ENCODE data around the gene ADGRL3. TPM values are rescaled to one million over a fixed set of nuclear protein-coding genes. Genes with fewer than 3 reads are reported as not detected.

ADGRL3 gene
- 1 to 10 TPM; 4.6 to 7.1 (median 6.3) TPM for total RNA-seq

GRCh38 chr4:61200187-61200915, at the start of gene ADGRL3:
Gene ADGRL3 (plus strand): TSS chr4:61200326.
- peak within 1 kb of the TSS; percentile 20 to 52 (median 39) for H3K27ac ChIP-seq (replicated peaks in 1 of 4)
- H3K27me3 ChIP-seq: peaks cover 0 to 44% (median 17%) of the 10 kb centered on the region in 4 donors
- peaks cover 8 to 35% (median 31%) of the 10 kb centered on the region in 4 donors for H3K4me1 ChIP-seq
- H3K9me3 ChIP-seq: no peaks in the 10 kb centered on the region
- no peak for DNase-seq (ENCODE audit: extremely low spot score)
- intact Hi-C loops (cut with DNase I): no loop called here
- TF ChIP-seq POLR2A (IDR thresholded peaks at IDR 0.05; ENCODE audit: low read depth) (no peak), POLR2AphosphoS5 (IDR thresholded peaks at IDR 0.05) (no peak), EP300 (IDR thresholded peaks at IDR 0.05) (no peak), CTCF (IDR thresholded peaks at IDR 0.05) (no peak)
- H3K36me3 ChIP-seq: no peaks in the 10 kb centered on the region
- whole genome bisulfite sequencing: 2% methylated on average over 24 of the region's 92 CpGs
- H3K4me3 ChIP-seq: peak within 1 kb of the TSS; percentile 54 to 64 (median 60)

- DNase-seq (ENCODE audit: extremely low spot score): no peak
- 85% methylated on average over 4 of the region's 4 CpGs for WGBS
- Histone ChIP-seq H3K27ac (replicated peaks in 1 of 4) (no peak overlapping the region), H3K9me3 (no peaks in the 10 kb centered on the region), H3K27me3 (no peaks in the 10 kb centered on the region), H3K4me1 (no peaks in the 10 kb centered on the region), H3K36me3 (no peaks in the 10 kb centered on the region), H3K4me3 (no peak overlapping the region)
- TF ChIP-seq EP300 (IDR thresholded peaks at IDR 0.05) (no peak), POLR2AphosphoS5 (IDR thresholded peaks at IDR 0.05) (no peak), POLR2A (IDR thresholded peaks at IDR 0.05; ENCODE audit: low read depth) (no peak), CTCF (IDR thresholded peaks at IDR 0.05) (no peak)
- intact Hi-C loops (cut with DNase I): no loop called here
Observed at GRCh38 chr4:61152433-61152832, 47.7 kb upstream of the ADGRL3 start.

GRCh38 chr4:61160478-61160877, 39.6 kb upstream of the ADGRL3 start:
- Histone ChIP-seq H3K4me3 (no peak overlapping the region), H3K9me3 (no peaks in the 10 kb centered on the region), H3K36me3 (no peaks in the 10 kb centered on the region), H3K27ac (replicated peaks in 1 of 4) (no peak overlapping the region), H3K27me3 (no peaks in the 10 kb centered on the region), H3K4me1 (no peaks in the 10 kb centered on the region)
- WGBS: 89% methylated on average over 2 of the region's 2 CpGs
- intact Hi-C loops (cut with DNase I): no loop called here
- no peak for TF ChIP-seq POLR2AphosphoS5 (IDR thresholded peaks at IDR 0.05)
- no peak for TF ChIP-seq POLR2A (IDR thresholded peaks at IDR 0.05; ENCODE audit: low read depth)
- no peak for TF ChIP-seq CTCF (IDR thresholded peaks at IDR 0.05)
- no peak for TF ChIP-seq EP300 (IDR thresholded peaks at IDR 0.05)
- no peak for DNase-seq (ENCODE audit: extremely low spot score)

- no peaks in the 10 kb centered on the region for H3K9me3 ChIP-seq
- H3K27ac ChIP-seq (replicated peaks in 1 of 4): no peak overlapping the region
- no peaks in the 10 kb centered on the region for H3K36me3 ChIP-seq
- DNase-seq (ENCODE audit: extremely low spot score): no peak
- TF ChIP-seq EP300 (IDR thresholded peaks at IDR 0.05): no peak
- TF ChIP-seq CTCF (IDR thresholded peaks at IDR 0.05): no peak
- no peak for TF ChIP-seq POLR2A (IDR thresholded peaks at IDR 0.05; ENCODE audit: low read depth)
- no peaks in the 10 kb centered on the region for H3K4me1 ChIP-seq
- intact Hi-C loops (cut with DNase I): no loop called here
- no peaks in the 10 kb centered on the region for H3K27me3 ChIP-seq
- no peak overlapping the region for H3K4me3 ChIP-seq
- WGBS: 100% methylated on average over 1 of the region's 1 CpG
Observed at GRCh38 chr4:61162116-61162515, 38.0 kb upstream of the ADGRL3 start.

- Histone ChIP-seq H3K27ac (replicated peaks in 1 of 4) (no peak overlapping the region), H3K4me3 (no peak overlapping the region), H3K27me3 (no peaks in the 10 kb centered on the region), H3K9me3 (no peaks in the 10 kb centered on the region), H3K36me3 (no peaks in the 10 kb centered on the region), H3K4me1 (no peaks in the 10 kb centered on the region)
- TF ChIP-seq CTCF (IDR thresholded peaks at IDR 0.05): no peak
- no peak for TF ChIP-seq EP300 (IDR thresholded peaks at IDR 0.05)
- TF ChIP-seq POLR2A (IDR thresholded peaks at IDR 0.05; ENCODE audit: low read depth): no peak
- no peak for TF ChIP-seq POLR2AphosphoS5 (IDR thresholded peaks at IDR 0.05)
- no peak for DNase-seq (ENCODE audit: extremely low spot score)
- 83% methylated on average over 1 of the region's 1 CpG for WGBS
- intact Hi-C loops (cut with DNase I): no loop called here
Observed at GRCh38 chr4:61173799-61174198, 26.3 kb upstream of the ADGRL3 start.

Data from esophagus muscularis mucosa (tissue), 4 donors.